GM06990 (cell line): ENCODE results near the gene NSMCE3.

Source experiments
- DNase-seq: peaks from one replicate; pipeline ENCODE4 v3.0.0-alpha.2; 2011; ENCODE audit not compliant: insufficient read length; ENCODE audit errors: extremely low read depth
- H3K27me3 ChIP-seq: replicated peaks from 2 replicates; pipeline ENCODE4 v1.6.0; 2011; ENCODE audit warnings: low read length; ENCODE audit not compliant: control insufficient read depth, insufficient read depth
- H3K36me3 ChIP-seq: 2 replicates; pipeline ENCODE4 v1.5.1; 2011; ENCODE audit warnings: low read length; ENCODE audit not compliant: control insufficient read depth, insufficient read depth
- H3K4me3 ChIP-seq: replicated peaks from 2 replicates; pipeline ENCODE4 v1.5.1; 2011; ENCODE audit warnings: low read depth, mild to moderate bottlenecking, control low read depth, low read length
- CTCF ChIP-seq: IDR thresholded peaks from 2 replicates; pipeline ENCODE4 v1.5.1; 2011; ENCODE audit warnings: low read length, control low read depth, mild to moderate bottlenecking, inconsistent platforms; ENCODE audit not compliant: insufficient read depth, poor library complexity, severe bottlenecking

NSMCE3 gene

DNA sequence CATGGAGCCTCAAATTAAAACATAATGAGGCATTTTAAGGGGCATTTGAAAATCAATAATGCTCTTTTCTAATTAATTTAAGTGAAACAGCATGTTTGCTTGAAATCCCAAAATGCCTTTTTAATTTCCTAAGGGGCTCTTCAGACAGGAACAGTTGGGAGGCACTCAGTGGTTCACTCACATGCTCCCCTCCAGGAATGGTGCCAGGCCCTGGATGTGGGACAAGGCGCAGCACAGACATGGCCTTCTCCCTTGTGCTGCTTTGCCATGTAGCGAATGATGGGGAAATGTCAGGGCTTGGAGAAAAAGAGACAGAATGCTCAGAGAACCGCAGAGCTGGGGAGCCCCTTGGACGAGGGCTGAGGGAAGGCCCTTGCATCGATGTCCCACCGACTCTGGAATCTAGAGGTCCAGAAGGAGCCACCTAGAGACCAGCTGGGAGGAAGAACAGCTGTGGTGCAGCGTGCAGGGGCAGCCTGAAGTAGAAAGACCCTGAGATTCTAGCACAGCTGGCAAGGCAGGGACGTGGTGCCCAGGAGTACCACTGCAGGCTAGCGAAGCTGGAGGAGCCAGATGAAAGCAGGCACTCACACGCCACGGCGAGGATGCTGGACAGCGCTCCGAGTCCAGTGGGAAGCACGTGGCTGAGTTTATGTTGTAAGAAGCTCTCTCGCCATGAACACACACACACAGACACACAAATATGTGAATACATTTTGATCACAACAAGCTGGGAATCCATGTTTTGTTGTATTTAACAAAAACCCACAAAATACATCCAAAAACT lies 27.0 kb downstream of the NSMCE3 start:
- TF ChIP-seq CTCF = no peak
- DNase-seq = no peak
- Histone ChIP-seq H3K4me3 (no peak overlapping the region), H3K27me3 (no peaks in the 10 kb centered on the region), H3K36me3 (no peaks in the 10 kb centered on the region)

GRCh38 chr15:29241207-29241606 lies 28.4 kb downstream of the NSMCE3 start:
- Histone ChIP-seq H3K36me3 (no peaks in the 10 kb centered on the region), H3K4me3 (no peak overlapping the region), H3K27me3 (no peaks in the 10 kb centered on the region)
- no peak for DNase-seq
- TF ChIP-seq CTCF = no peak

DNA sequence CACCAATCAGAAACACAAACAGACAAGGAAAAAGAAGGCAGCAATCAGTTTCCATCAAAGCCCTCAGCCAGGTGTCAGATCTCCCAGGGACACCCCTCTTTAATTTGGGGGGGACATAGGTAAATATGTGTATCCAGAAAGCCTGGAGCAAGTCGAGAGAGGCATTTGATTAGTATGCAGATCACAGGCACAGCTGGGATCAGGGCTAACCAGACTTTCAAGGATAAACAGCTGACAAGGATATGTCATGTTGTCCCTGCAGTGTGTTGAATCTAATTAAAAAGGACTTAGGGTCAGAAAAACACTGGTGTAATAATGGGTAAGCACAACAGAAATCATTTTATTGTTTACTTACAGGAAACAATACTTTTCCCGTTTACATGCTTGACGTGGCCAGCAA lies 30.2 kb downstream of the NSMCE3 start:
- Histone ChIP-seq H3K4me3 (no peak overlapping the region), H3K36me3 (no peaks in the 10 kb centered on the region), H3K27me3 (no peaks in the 10 kb centered on the region)
- TF ChIP-seq CTCF = no peak
- no peak for DNase-seq

DNA sequence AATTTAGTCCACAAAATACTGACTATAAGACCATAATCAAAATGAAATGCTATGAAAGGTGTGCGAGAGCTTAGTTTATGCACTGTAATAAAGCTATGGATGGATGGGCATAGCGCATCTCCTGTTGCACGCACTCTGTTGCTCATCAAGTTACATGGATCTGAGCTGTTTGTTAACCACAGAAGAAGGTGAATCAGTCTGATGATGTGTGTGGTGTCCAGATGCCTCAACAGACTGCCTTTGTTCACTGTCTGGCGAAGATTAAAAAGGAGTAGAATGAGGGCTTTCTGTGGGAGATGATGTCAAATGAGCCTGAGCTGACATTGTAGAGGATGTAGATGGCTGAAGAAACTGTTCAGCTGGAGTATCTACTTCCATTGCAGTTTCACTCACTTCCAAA lies 36.1 kb downstream of the NSMCE3 start:
- TF ChIP-seq CTCF = no peak
- Histone ChIP-seq H3K27me3 (no peaks in the 10 kb centered on the region; the same call in 1 of the 2 replicates), H3K4me3 (no peak overlapping the region), H3K36me3 (no peaks in the 10 kb centered on the region)
- no peak for DNase-seq

GRCh38 chr15:29226436-29227208 lies 43.0 kb downstream of the NSMCE3 start:
- no peak for DNase-seq
- Histone ChIP-seq H3K27me3 (no peaks in the 10 kb centered on the region), H3K4me3 (no peak overlapping the region), H3K36me3 (no peaks in the 10 kb centered on the region)
- no peak for TF ChIP-seq CTCF
